KMS-11 (cell line): ENCODE measurements around the gene DIAPH3.

Experiments used
- H2AFZ ChIP-seq: fragments of 200-600 bp; sonication (generic); 2 replicates; pipeline ENCODE4 v1.6.1; 2016; ENCODE audit warnings: antibody characterized with exemption, mixed run types, low read depth
- H3K27ac ChIP-seq: fragments of 200-600 bp; sonication (generic); 2 replicates; pipeline ENCODE4 v1.6.1; 2016; ENCODE audit warnings: mild to moderate bottlenecking, mixed run types
- H3K27me3 ChIP-seq: fragments of 200-600 bp; sonication (generic); 2 replicates; pipeline ENCODE4 v1.6.1; 2017; ENCODE audit warnings: mild to moderate bottlenecking, low read depth, mixed run types, moderate library complexity; ENCODE audit not compliant: insufficient read depth
- H3K36me3 ChIP-seq: fragments of 200-600 bp; sonication (generic); 2 replicates; pipeline ENCODE4 v1.6.1; 2017; ENCODE audit warnings: mild to moderate bottlenecking, mixed run types; ENCODE audit not compliant: insufficient read depth
- H3K4me1 ChIP-seq: fragments of 200-600 bp; sonication (generic); 2 replicates; pipeline ENCODE4 v1.6.1; 2016; ENCODE audit warnings: mild to moderate bottlenecking, low read depth, mixed run types; ENCODE audit not compliant: poor library complexity, severe bottlenecking
- H3K4me2 ChIP-seq: fragments of 200-600 bp; sonication (generic); 2 replicates; pipeline ENCODE4 v1.7.0; 2016; ENCODE audit warnings: mild to moderate bottlenecking, mixed run types
- H3K4me3 ChIP-seq: fragments of 200-600 bp; sonication (generic); IDR thresholded peaks from 2 replicates; pipeline ENCODE4 v1.6.1; 2017; ENCODE audit warnings: low read depth, low read length, mixed read lengths; ENCODE audit not compliant: insufficient read depth
- H3K79me2 ChIP-seq: fragments of 200-600 bp; sonication (generic); 2 replicates; pipeline ENCODE4 v1.6.1; 2016; ENCODE audit warnings: low read depth, mixed run types; ENCODE audit not compliant: insufficient read depth
- H3K9ac ChIP-seq: fragments of 200-600 bp; sonication (generic); 2 replicates; pipeline ENCODE4 v1.6.1; 2016; ENCODE audit warnings: mild to moderate bottlenecking, mixed run types
- H4K20me1 ChIP-seq: fragments of 200-600 bp; sonication (generic); 2 replicates; pipeline ENCODE4 v1.6.1; 2016; ENCODE audit warnings: mild to moderate bottlenecking, mixed run types; ENCODE audit not compliant: insufficient read depth
- CTCF ChIP-seq: fragments of 200-600 bp; sonication (generic); conservative IDR thresholded peaks from 2 replicates; pipeline ENCODE4 v1.6.1; 2017; ENCODE audit warnings: low read depth, mild to moderate bottlenecking, antibody characterized with exemption, low read length, moderate library complexity, mixed read lengths

Gene DIAPH3

DNA sequence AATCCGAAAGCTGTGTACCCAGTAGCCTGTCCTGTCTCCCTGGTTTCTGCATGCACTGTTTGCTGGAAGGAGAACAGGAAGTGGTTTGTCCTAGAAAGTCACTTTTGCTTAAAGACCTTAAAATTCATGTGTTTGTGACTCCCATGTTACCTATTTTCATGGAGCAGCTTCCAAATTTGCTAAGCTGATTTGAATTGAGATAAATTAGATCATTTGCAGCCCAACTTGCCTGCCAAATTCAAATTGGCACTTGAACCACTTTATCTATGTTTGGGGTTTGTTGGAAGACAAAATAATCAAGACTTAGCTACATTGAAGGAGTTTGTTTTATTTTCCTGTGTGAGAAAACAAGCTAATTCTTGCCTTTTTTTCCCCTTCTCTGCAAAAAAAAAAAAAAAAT is 532.5 kb downstream of the DIAPH3 start:
- H4K20me1 ChIP-seq: no peaks in the 10 kb centered on the region
- H3K9ac ChIP-seq: no peak overlapping the region
- H3K4me3 ChIP-seq: no peak overlapping the region
- no peak for TF ChIP-seq CTCF
- H2AFZ ChIP-seq: no peak overlapping the region
- no peak overlapping the region for H3K27ac ChIP-seq
- no peaks in the 10 kb centered on the region for H3K27me3 ChIP-seq
- H3K79me2 ChIP-seq: no peaks in the 10 kb centered on the region
- H3K4me2 ChIP-seq: no peak overlapping the region
- no peaks in the 10 kb centered on the region for H3K4me1 ChIP-seq
- no peaks in the 10 kb centered on the region for H3K36me3 ChIP-seq

- no peaks in the 10 kb centered on the region for H4K20me1 ChIP-seq
- H3K79me2 ChIP-seq: no peaks in the 10 kb centered on the region
- H3K4me2 ChIP-seq: no peak overlapping the region
- H3K27ac ChIP-seq: no peak overlapping the region
- H3K4me3 ChIP-seq: no peak overlapping the region
- H3K36me3 ChIP-seq: no peaks in the 10 kb centered on the region
- H3K27me3 ChIP-seq: no peaks in the 10 kb centered on the region
- H3K9ac ChIP-seq: no peak overlapping the region
- no peak for TF ChIP-seq CTCF
- no peak overlapping the region for H2AFZ ChIP-seq
- no peaks in the 10 kb centered on the region for H3K4me1 ChIP-seq
Observed at GRCh38 chr13:59625111-59625510, 538.6 kb downstream of the DIAPH3 start.

DNA sequence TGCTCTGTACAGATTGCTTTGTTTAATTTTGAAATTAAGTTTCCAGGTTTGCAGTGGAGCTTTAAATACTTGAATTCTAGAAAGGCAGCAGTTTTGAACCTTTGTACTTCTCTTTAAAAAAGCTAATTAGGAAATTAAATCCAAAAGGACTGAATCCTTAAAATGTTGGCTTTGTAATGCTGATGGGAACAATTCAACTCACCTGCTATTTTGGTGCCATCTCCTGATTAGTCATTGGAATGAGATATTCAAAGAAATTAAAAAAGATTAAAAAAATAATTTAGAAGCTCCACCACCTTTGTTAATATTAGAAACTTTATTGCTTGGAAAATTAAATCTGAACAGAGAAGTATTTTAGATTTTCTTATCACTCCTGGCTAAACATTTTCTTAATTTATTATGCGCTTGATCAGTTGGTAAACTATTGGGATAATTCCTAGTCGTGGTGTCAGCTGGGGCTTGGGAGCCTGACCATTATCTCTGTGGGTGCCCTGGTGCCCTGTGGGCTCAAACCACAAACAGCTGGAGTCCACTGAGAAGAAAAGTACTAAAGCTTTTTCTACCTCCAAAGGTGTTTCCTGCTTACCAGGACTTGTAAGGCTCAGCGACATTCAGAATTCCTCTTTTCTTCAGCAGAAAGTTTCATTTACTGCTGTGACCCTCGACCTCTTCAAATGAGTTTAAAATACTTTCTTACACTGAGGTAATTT is 540.4 kb downstream of the DIAPH3 start:
- H3K27me3 ChIP-seq: no peaks in the 10 kb centered on the region
- H2AFZ ChIP-seq: no peak overlapping the region
- no peaks in the 10 kb centered on the region for H3K4me1 ChIP-seq
- H3K79me2 ChIP-seq: no peaks in the 10 kb centered on the region
- H3K36me3 ChIP-seq: no peaks in the 10 kb centered on the region
- H3K4me3 ChIP-seq: no peak overlapping the region
- no peak for TF ChIP-seq CTCF
- no peak overlapping the region for H3K4me2 ChIP-seq
- H4K20me1 ChIP-seq: no peaks in the 10 kb centered on the region
- H3K27ac ChIP-seq: no peak overlapping the region
- no peak overlapping the region for H3K9ac ChIP-seq

- TF ChIP-seq CTCF: no peak
- H3K4me3 ChIP-seq: no peak overlapping the region
- no peak overlapping the region for H3K9ac ChIP-seq
- no peaks in the 10 kb centered on the region for H4K20me1 ChIP-seq
- H3K4me1 ChIP-seq: no peaks in the 10 kb centered on the region
- H3K36me3 ChIP-seq: no peaks in the 10 kb centered on the region
- H3K4me2 ChIP-seq: no peak overlapping the region
- H3K27me3 ChIP-seq: no peaks in the 10 kb centered on the region
- H3K79me2 ChIP-seq: no peaks in the 10 kb centered on the region
- no peak overlapping the region for H3K27ac ChIP-seq
- H2AFZ ChIP-seq: no peak overlapping the region
Observed at GRCh38 chr13:59621773-59622172, 542.0 kb downstream of the DIAPH3 start.
